ENCODE results near the gene HSPH1. TPM values are rescaled to one million over a fixed set of nuclear protein-coding genes. Genes with fewer than 3 reads are reported as not detected.

HSPH1 gene
- total RNA-seq, 2 donors from 2014 or later, result 57.3 to 162 TPM

- no peak for DNase-seq
- no peak overlapping the region for H3K9ac ChIP-seq (ENCODE audit: low read depth in 2 of 2, low read length in 2 of 2)
Measured at GRCh38 chr13:31198519-31198918, 36.8 kb upstream of the HSPH1 start.

GRCh38 chr13:31196992-31197391 lies 35.3 kb upstream of the HSPH1 start:
- Histone ChIP-seq H3K9ac (ENCODE audit: low read depth in 2 of 2, low read length in 2 of 2) (no peak overlapping the region), H3K4me3 (no peak overlapping the region), H3K4me1 (no peaks in the 10 kb centered on the region), H3K9me3 (no peaks in the 10 kb centered on the region), H3K27me3 (no peaks in the 10 kb centered on the region), H3K27ac (no peak overlapping the region), H3K36me3 (no peaks in the 10 kb centered on the region)
- no peak for DNase-seq
- intact Hi-C loops (cut with DNase I), result no loop called here
- TF ChIP-seq CTCF (IDR thresholded peaks at IDR 0.05), result no peak

More at GRCh38 chr13:31198519-31198918, 36.8 kb upstream of the HSPH1 start:
- Histone ChIP-seq H3K36me3 (no peaks in the 10 kb centered on the region), H3K4me3 (no peak overlapping the region), H3K4me1 (no peaks in the 10 kb centered on the region), H3K27me3 (no peaks in the 10 kb centered on the region), H3K9me3 (no peaks in the 10 kb centered on the region), H3K27ac (no peak overlapping the region)
- no peak for TF ChIP-seq CTCF (IDR thresholded peaks at IDR 0.05)
- intact Hi-C loops (cut with DNase I), result loop anchor here (2.0 kb wide), 1 partner anchor 36 kb away; no protein-coding TSS in a partner anchor

GRCh38 chr13:31195616-31196015 lies 33.9 kb upstream of the HSPH1 start:
- intact Hi-C loops (cut with DNase I), result no loop called here
- no peak for DNase-seq
- Histone ChIP-seq H3K27ac (no peak overlapping the region), H3K4me3 (no peak overlapping the region), H3K27me3 (no peaks in the 10 kb centered on the region), H3K9ac (ENCODE audit: low read depth in 2 of 2, low read length in 2 of 2) (no peak overlapping the region), H3K36me3 (no peaks in the 10 kb centered on the region), H3K9me3 (no peaks in the 10 kb centered on the region), H3K4me1 (no peaks in the 10 kb centered on the region)
- TF ChIP-seq CTCF (IDR thresholded peaks at IDR 0.05), result no peak

- no peak for TF ChIP-seq CTCF (IDR thresholded peaks at IDR 0.05)
- H3K36me3 ChIP-seq, result no peaks in the 10 kb centered on the region
- H3K4me3 ChIP-seq, result no peak overlapping the region
- H3K27ac ChIP-seq, result no peak overlapping the region
- no peak for DNase-seq
- H3K9ac ChIP-seq (ENCODE audit: low read depth in 2 of 2, low read length in 2 of 2), result no peak overlapping the region
- H3K4me1 ChIP-seq, result no peaks in the 10 kb centered on the region
- no peaks in the 10 kb centered on the region for H3K9me3 ChIP-seq
- intact Hi-C loops (cut with DNase I), result no loop called here
- no peaks in the 10 kb centered on the region for H3K27me3 ChIP-seq
Measured at GRCh38 chr13:31192306-31192705, 30.6 kb upstream of the HSPH1 start.

- Histone ChIP-seq H3K27me3 (no peaks in the 10 kb centered on the region), H3K4me3 (no peak overlapping the region), H3K27ac (no peak overlapping the region), H3K9ac (ENCODE audit: low read depth in 2 of 2, low read length in 2 of 2) (no peak overlapping the region), H3K9me3 (no peaks in the 10 kb centered on the region), H3K36me3 (no peaks in the 10 kb centered on the region), H3K4me1 (no peaks in the 10 kb centered on the region)
- intact Hi-C loops (cut with DNase I), result no loop called here
- no peak for TF ChIP-seq CTCF (IDR thresholded peaks at IDR 0.05)
- no peak for DNase-seq
Measured at GRCh38 chr13:31191748-31192147, 30.0 kb upstream of the HSPH1 start.

All from colonic mucosa (tissue), 4 donors.